HG02571 (cell line): ENCODE measurements around the gene PSMC2.
"Not testable (repeated sequence)": the region's sequence is repeated elsewhere in the genome, so short reads cannot be mapped to it uniquely, and the experiment has no call there.

Experiments used
- ATAC-seq: cut with Tn5 transposase; IDR thresholded peaks from one replicate; pipeline ENCODE4 v1.9.1; 2021; ENCODE audit warnings: mild to moderate bottlenecking, moderate library complexity; ENCODE audit not compliant: unreplicated experiment

Gene PSMC2

DNA sequence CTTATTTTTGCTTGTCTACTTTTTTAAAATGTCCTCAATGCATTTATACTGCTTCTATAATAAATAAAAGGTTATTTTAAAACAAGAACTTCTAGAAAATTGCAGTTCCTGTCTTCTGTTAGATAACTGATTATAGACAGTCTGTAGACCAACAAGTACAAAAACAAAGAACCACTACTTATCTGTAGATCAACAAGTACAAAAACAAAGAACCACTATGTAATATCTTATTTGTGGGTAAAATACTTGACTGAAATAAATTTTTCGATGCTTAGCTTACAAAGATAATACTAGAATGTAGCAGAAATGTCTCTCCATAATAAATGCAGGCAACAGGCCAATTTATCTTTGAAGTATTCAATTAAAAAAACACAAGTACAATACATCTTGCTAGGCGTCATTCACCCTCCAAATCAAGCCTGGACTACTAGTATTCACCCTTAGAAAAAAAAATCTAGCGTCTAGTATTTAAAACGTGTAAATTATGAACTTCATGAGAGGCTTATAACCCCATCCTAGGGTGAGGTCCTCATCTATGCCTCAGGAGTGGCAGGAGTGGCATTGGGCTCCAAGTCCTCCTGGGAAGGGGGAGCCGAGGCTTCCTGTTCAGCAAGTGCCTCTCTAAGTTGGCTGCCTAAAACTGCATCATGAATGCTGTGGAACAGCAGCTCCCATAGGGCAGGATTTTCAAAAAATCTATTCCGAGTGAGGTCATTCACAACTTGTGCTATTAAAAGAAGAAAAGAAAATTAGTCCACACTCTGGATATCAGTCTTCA is 26.6 kb downstream of the PSMC2 start:
- no peak for ATAC-seq

DNA sequence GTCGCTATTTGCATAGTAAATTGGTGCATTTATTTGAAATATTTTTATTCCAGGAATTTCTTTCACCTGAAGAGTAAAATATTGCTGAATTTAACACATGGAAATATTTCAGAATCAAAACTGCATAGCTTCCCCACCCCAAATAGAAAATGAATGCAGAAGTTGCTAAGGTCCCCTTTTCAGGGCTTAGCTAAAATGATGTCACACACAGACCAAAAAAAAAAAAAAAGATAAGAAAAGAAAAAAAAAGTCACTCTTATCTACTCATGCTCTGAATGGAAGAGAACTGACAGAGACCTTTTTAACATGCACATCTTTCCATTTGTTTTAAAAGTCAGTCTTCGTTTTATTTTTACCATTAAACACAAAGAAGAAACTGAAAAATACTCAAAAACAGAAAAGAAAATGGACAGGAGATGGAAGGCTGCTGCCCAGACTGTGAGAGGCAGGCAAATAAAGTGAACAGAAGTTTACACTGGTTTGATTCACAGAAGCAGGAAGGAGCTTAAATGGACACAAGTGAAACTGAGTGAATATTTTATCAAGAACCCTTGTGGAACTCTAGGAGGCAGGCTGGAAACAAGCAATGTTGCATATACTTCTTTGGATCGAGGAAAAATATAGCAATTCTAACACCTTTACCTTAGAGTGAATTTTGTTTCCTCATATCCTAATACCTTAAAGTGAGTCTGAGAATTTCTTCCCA is 32.0 kb downstream of the PSMC2 start:
- ATAC-seq, result no peak

DNA sequence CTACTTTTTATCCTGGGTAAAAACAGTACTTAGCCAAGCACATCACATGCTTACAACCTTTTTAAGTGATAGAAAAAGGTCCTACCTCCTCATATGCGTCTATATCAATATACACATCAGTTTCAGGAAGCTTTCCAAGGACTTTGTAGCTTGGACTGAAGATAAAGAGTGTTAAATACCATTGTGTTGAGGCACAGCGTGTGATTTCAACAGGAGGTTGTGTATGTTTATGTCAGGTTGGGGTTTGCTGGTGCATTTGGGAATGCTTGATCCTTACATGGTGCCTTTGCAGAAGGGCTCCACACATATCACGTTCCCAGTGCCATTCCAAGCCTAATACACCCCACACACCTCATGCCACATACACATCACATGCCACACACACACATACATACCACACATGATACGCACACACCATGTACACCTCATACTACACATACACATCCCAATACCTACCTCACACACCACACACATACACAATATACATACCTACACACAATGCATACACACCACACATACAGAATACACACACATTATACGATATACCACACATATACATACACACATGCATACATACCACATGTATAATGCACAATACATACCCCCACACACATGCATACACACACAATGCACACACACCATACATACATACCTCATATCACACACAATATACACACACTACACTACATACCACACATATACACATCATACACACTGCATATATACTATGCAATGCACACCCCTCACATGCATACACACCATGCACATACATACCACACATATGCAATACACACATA is 33.1 kb downstream of the PSMC2 start:
- ATAC-seq, result no peak

DNA sequence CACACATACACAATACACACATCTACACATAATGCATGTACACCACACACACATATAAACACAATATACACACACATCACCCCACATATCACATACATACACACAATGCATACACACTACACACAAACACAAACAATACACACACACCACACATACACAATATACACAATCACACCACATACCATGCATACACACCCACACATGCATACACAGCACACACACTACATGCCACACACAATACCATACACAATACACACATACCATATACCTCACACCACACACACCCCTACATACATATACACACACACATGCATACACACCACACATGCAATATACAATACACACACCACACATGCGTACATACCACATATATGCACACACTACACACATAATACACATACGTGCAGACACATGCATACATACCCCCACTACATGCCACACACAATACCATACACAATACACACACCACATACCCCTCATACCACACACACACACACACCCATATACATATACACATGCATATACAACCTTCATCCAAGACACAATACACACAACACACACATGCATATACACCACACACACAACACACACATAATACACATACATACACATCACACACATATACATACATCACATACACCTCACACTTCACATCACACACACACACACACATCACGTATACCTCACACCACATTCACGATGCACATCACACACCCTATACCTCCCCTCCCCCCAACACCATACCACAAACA is 34.0 kb downstream of the PSMC2 start:
- no peak for ATAC-seq

DNA sequence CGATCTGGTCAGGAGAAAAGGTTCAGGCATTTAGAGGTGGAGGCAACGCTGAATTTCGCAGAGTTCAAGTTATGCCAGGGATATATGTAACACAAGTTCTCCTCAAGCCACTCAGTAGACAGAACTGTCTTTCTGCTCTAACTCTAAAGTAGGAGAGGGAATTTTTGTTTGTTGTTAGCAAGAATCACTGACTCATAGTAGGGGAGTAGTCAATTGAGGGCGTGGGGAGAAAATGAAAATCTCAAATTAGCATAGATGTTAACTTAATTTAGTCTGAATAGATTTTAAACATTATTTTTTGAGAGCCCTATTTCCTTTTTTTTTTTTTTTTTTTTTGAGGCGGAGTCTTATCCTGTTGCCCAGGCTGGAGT is 34.6 kb downstream of the PSMC2 start:
- no peak for ATAC-seq

DNA sequence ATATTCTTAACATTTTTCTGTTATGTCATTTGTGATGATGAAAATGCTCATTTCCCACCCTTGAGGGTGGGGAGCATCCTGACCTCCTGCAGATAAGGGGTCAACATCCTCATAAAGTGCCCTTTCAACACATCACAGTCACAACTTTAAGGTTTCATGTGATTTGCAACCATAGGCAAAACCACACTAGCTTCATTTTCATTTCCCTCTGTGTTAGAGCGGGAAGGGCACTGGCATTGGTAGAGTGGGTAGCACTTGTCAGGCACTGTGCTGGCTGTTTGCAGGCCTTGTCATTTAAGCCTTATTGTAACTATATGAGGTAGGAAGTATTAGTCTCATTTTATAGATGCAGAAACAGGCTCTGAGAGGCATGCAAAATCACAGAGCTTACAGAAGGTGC is 39.8 kb downstream of the PSMC2 start:
- ATAC-seq, result no peak

DNA sequence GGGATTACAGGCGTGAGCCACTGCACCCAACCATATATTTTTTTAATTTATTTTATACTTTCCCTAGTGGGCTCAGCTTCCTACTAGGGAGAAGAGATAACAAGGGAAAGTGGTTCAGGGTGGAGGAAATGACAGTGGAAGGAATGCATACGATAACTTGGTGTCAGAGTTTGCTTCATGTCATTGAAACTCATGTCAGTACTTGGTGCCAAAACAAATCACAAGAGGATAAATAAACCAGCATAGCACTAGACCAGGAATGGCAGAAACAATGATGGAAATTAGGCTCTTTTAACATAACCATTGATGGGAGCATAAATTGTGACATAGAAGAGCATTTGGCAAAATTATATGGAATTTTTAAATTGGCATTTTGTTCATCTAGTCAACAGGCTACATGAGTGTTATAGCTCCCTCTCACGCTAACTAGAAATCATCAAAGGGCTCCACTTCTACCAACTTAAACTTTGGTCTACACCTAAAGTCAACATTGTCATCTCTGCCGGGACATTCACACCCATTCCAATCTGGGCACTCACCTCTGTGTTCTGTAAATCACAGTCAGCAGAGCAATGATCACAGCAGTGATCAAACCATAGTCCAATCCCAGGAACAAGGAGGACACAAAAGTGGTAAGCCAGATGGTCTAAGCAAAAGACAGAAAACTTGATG is 41.2 kb downstream of the PSMC2 start:
- no peak for ATAC-seq

DNA sequence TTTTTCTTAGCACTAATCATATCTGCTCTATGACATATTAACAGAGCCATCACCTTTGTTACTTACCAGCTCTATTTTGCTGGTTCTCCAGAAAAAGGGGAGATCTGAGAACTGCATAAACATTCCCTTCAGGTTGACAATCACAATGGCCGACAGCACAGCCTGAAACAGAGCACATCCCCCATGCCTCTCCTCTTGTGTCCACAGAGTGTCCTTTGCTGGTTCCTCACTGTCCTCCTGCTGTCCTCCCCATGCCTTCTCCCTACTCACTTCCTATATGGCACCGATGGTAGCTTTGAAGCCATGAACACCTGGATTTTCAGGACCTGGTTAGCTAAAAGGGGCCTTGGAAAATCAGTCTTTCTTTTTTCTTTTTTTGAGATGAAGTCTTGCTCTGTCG is 41.8 kb downstream of the PSMC2 start:
- no peak for ATAC-seq

DNA sequence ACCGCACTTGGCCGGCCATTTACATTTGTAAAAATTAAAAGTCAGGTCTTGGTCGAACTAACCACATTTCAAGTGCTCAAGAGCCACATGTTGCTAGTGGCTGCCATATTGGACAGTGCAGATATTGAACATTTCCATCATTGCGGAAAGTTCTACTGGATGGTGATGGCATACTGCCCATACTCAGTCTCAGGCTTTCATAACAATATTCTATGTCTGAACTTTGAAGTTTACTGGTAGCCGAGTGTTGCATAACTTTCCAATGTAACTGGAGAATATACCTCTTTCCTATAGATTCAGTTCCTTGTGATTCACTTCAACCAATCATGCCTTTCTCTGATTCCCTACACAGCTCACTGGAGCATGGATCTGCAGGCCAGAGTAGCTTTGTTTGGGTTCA is 43.7 kb downstream of the PSMC2 start:
- no peak for ATAC-seq

DNA sequence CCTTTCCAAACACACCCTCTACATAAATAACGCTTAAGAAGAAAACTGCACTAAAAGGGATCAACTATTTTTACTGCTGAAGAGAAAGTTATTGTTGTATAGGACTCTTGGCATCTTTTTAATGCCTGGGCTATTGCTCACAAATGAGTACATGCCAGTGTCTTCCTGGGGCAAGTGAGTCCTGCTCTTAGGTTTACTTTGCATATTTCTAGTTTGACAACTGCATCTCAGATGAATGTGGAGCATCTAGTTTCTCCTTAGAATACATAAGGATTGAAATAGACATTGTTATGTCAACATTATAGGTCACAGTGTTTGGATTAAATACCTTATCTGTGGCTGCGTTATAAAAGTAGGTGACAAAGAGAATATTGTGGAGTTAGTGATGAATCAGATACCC is 44.5 kb downstream of the PSMC2 start:
- no peak for ATAC-seq

DNA sequence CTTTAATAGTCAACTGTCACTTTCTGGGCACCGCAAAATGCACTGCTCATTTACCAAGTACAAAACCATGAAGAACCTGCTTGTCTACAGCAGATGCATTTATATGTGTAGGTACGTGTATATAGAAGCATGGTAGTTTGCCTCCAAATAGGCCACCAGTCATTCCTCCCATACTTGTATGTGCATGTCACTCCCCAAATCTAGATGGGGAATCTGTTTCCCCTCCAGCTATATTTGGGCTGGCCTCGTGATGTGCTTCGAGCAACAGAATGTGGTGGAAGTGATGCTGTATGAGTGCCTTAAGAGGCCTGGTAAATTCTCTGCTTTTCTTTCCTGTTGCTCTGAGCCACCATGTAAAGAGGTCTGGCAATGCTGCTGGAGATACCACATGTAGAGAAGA is 47.1 kb downstream of the PSMC2 start:
- no peak for ATAC-seq

DNA sequence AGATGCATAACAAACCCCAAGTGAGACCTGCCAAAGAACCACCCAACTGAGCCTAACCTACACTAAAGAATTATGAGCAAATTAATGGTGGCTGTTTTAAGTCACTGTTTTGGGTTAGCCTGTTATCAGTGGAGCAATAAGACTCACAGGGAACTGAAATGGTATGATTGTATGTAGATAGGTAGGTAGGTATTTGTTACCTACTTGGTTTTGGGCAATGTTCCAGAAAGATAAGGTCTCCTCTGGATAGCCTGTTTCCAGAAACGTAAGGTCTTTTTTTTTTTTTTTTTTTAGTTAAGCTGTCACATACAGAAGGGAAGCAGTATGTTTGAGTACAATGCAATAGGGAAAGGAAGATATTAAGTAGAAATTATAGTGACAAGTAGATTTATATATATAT is 47.6 kb downstream of the PSMC2 start:
- no peak for ATAC-seq

DNA sequence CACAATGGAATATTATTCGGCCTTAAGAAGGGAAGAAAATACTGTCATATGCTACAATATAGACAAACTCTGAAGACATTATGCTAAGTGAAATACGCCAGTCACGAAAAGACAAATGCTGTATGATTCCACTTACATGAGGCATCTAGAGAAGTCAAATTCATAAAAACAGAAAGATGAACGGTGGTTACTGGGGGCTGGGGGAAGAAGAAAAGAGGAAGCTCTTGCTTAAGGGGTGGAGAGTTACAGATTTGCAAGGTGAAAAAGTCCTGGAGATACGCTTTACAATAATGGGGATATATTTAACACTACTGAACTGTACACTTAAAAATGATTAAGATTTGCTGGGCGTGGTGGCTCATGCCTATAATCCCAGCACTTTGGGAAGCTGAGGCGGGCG is 49.0 kb downstream of the PSMC2 start:
- ATAC-seq, result no peak

DNA sequence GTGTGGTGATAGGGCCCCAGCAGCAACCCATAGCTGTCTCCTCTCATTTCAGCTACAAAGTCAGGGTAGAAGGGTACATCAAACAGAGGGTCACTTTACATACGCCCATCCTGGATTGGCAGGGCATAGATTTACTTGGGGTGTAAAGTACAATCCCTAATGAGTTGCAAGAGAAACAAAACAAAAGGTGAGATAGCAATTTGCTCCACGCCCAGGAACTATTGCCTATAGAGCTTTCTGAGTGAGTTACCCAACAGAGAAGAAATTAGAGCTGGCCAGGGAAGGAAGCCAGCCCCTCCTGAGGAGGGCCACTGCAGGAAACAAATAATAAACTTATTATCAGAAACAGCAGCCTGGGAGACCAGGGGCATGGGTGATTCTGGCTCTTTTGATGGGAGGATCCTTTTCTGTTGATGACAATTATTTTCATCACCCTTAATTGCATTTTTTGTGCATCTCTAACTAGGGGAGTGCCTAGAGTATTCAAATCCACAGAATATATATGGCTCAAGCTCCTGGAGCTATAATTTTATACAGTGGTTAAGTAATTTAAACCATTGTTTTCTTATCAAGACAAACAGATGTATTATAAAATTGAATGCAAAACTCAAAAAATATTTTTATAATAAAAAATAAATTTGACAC is 51.2 kb downstream of the PSMC2 start:
- ATAC-seq, result no peak

DNA sequence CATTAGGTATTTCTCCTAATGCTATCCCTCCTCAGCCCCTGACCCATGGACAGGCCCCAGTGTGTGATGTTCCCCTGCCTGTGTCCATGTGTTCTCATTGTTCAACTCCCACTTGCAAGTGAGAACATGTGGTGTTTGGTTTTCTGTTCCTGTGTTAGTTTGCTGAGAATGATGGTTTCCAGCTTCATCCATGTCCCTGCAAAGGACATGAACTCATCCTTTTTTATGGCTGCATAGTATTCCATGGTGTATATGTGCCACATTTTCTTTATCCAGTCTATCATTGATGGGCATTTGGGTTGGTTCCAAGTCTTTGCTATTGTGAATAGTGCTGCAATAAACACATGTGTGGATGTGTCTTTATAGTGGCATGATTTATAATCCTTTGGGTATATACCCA is 52.2 kb downstream of the PSMC2 start:
- not testable (repeated sequence) for ATAC-seq

DNA sequence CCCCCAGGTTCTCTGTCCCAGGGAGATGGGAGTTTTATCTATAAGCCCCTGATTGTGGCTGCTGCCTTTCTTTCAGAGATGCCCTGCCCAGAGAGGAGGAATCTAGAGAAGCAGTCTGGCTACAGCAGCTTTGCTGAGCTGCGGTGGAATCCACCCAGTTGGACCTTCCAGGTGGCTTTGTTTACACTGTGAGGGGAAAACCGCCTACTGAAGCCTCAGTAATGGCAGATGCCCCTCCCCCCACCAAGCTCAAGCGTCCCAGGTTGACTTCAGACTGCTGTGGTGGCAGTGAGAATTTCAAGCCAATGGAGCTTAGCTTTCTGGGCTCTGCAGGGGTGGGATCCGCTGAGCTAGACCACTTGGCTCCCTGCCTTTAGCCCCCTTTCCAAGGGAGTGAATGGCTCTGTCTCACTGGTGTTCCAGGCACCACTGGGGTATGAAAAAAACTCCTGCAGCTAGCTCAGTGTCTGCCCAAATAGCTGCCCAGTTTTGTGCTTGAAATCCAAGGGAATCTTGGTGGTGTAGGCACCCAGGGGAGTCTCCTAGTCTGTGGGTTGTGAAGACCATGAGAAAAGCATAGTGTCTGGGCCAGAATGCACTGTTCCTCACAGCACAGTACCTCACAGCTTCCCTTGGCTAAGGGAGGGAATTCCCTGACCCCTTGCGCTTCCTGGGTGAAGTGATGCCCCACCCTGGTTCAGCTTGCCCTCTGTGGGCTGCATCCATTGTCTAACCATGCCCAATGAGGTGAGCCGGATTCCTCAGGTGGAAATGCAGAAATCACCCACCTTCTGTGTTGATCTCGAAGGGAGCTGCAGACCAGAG is 58.6 kb downstream of the PSMC2 start:
- not testable (repeated sequence) for ATAC-seq

DNA sequence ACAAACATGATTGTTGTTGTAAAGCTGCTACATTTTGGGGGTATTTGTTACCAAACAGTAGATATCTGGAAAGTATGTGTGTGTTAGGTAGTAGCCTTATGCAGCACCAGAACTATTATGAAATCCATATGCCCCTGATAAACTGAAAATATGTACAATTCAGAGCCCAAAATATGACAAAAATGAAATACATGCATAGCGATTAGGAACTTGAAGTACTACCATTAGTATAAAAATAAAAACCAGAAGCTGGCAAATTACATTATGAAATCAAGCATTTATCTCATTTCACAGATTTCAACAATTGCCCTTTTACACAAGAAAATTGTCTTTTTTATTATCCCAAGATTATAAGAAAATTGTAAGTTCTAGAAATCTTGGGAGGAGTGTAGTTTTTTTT is 64.7 kb downstream of the PSMC2 start:
- no peak for ATAC-seq

DNA sequence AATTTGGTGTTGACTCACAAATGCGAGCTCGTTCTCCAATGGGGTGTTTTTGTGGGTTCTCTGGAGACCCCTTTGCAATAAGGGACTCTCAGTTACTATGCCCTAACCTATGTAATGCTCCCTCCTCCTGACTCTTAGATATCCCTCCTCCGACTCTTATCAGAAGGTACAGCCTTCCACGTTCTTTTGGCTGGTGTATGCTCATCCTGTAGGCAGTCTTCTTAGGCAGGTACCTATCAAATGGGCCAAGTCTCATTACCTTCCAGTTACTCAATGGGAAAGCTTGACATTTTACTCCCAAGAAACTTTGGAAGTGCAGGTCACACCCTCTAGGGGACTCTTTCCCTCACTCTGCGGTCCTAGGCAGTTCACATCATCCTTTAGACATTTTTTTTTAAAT is 66.0 kb downstream of the PSMC2 start:
- ATAC-seq, result no peak

DNA sequence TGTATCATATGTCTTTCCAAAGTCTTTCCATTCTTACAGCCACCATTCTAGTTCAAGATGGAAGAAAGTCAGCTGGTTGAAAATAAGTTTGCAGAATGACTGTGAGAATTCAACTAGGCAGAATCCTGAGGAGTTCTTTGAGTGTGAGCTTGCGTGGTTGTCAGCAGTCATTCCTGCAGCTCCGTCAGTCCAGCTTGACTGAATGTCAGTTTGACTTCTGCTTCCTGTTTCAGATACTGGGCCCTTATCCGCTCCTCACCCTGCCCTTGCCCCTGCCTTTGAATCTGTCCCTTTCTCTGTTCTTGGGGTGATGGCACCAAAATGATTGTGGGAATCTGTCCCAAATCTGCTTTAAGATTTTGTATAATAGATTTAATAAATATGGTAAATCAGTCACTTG is 70.8 kb downstream of the PSMC2 start:
- ATAC-seq, result no peak
